H1 (cell line): ENCODE results near the gene KCNJ16. TPM values are rescaled to one million over a fixed set of nuclear protein-coding genes. Genes with fewer than 3 reads are reported as not detected.

ENCODE experiments used
- KDM1A ChIP-seq: fragments of 200-600, 300-600 bp; sonication (generic); IDR thresholded peaks from 2 replicates; pipeline ENCODE4 v1.7.1; 2016; ENCODE audit warnings: mild to moderate bottlenecking, low read length, borderline replicate concordance
- NRF1 ChIP-seq: IDR thresholded peaks from 2 replicates; pipeline ENCODE4 v1.6.1; 2011; ENCODE audit warnings: mild to moderate bottlenecking, low read depth, low read length, improper control_type of control experiment
- TAF7 ChIP-seq: optimal IDR thresholded peaks from 2 replicates; pipeline ENCODE3; 2011; ENCODE audit warnings: low read depth, mild to moderate bottlenecking, inconsistent platforms, low read length, moderate library complexity, borderline replicate concordance
- polyA plus RNA-seq, 7 experiments: library from polyadenylated mRNA; depleted of rRNA in 3 of 7; stranded (reverse) in 5 of 7; unstranded in 2 of 7; fragments of >200 nt in 5 of 7; fragments of 200-250 nt in 2 of 7; gene quantifications; 1 replicate in 5 of 7; 2 replicates in 1 of 7; 4 replicates in 1 of 7; pipeline versions ENCODE4 v1.2.1 to v1.2.3, GENCODE V29; 2011 to 2013; ENCODE audit warnings: missing spikeins in 2 of 7, mixed read lengths in 2 of 7
- total RNA-seq: library from RNA; stranded (reverse); fragmentation: NEBNext Ultra II Directional; extraction: Animal tissue kit (Norgen Biotek cat#: 25700); gene quantifications from 2 replicates; pipeline ENCODE4 v1.2.1, GENCODE V29; 2021
- TF ChIP-seq, protein P1 (sequence below): fragments of 300-600 bp; sonication (generic); IDR thresholded peaks from 2 replicates; pipeline ENCODE4 v1.7.1; 2012; ENCODE audit warnings: low read length, moderate library complexity, mild to moderate bottlenecking, inconsistent platforms; ENCODE audit not compliant: insufficient replicate concordance
- TF ChIP-seq, protein P2 (sequence below): IDR thresholded peaks from 2 replicates; pipeline ENCODE4 v1.6.1; 2012; ENCODE audit warnings: inconsistent platforms

The KCNJ16 gene
- total and polyA plus RNA-seq, 2 of the 8 experiments (the other 6 are each of a cell fraction or from before 2014, with no cell fraction given): not detected

DNA sequence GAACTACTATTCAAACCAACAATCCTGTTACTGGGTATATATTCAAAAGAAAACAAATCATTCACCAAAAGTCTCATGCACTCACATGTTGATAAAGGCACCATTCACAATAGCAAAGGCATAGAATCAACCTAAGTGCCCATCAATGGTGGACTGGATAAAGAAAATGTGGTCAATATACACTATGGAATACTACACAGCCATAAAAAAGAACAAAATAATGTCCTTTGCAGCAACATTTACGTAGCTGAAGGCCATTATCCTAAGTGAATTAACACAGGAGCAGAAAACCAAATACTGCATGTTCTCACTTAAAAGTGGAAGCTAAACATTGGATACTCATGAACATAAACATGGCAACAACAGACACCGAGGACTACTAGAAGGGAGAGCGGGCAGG lies 41.9 kb downstream of the KCNJ16 start (continued):
- TF ChIP-seq TAF7: no peak
- no peak for TF ChIP-seq KDM1A
- no peak for TF ChIP-seq NRF1
- TF ChIP-seq, protein P1, sequence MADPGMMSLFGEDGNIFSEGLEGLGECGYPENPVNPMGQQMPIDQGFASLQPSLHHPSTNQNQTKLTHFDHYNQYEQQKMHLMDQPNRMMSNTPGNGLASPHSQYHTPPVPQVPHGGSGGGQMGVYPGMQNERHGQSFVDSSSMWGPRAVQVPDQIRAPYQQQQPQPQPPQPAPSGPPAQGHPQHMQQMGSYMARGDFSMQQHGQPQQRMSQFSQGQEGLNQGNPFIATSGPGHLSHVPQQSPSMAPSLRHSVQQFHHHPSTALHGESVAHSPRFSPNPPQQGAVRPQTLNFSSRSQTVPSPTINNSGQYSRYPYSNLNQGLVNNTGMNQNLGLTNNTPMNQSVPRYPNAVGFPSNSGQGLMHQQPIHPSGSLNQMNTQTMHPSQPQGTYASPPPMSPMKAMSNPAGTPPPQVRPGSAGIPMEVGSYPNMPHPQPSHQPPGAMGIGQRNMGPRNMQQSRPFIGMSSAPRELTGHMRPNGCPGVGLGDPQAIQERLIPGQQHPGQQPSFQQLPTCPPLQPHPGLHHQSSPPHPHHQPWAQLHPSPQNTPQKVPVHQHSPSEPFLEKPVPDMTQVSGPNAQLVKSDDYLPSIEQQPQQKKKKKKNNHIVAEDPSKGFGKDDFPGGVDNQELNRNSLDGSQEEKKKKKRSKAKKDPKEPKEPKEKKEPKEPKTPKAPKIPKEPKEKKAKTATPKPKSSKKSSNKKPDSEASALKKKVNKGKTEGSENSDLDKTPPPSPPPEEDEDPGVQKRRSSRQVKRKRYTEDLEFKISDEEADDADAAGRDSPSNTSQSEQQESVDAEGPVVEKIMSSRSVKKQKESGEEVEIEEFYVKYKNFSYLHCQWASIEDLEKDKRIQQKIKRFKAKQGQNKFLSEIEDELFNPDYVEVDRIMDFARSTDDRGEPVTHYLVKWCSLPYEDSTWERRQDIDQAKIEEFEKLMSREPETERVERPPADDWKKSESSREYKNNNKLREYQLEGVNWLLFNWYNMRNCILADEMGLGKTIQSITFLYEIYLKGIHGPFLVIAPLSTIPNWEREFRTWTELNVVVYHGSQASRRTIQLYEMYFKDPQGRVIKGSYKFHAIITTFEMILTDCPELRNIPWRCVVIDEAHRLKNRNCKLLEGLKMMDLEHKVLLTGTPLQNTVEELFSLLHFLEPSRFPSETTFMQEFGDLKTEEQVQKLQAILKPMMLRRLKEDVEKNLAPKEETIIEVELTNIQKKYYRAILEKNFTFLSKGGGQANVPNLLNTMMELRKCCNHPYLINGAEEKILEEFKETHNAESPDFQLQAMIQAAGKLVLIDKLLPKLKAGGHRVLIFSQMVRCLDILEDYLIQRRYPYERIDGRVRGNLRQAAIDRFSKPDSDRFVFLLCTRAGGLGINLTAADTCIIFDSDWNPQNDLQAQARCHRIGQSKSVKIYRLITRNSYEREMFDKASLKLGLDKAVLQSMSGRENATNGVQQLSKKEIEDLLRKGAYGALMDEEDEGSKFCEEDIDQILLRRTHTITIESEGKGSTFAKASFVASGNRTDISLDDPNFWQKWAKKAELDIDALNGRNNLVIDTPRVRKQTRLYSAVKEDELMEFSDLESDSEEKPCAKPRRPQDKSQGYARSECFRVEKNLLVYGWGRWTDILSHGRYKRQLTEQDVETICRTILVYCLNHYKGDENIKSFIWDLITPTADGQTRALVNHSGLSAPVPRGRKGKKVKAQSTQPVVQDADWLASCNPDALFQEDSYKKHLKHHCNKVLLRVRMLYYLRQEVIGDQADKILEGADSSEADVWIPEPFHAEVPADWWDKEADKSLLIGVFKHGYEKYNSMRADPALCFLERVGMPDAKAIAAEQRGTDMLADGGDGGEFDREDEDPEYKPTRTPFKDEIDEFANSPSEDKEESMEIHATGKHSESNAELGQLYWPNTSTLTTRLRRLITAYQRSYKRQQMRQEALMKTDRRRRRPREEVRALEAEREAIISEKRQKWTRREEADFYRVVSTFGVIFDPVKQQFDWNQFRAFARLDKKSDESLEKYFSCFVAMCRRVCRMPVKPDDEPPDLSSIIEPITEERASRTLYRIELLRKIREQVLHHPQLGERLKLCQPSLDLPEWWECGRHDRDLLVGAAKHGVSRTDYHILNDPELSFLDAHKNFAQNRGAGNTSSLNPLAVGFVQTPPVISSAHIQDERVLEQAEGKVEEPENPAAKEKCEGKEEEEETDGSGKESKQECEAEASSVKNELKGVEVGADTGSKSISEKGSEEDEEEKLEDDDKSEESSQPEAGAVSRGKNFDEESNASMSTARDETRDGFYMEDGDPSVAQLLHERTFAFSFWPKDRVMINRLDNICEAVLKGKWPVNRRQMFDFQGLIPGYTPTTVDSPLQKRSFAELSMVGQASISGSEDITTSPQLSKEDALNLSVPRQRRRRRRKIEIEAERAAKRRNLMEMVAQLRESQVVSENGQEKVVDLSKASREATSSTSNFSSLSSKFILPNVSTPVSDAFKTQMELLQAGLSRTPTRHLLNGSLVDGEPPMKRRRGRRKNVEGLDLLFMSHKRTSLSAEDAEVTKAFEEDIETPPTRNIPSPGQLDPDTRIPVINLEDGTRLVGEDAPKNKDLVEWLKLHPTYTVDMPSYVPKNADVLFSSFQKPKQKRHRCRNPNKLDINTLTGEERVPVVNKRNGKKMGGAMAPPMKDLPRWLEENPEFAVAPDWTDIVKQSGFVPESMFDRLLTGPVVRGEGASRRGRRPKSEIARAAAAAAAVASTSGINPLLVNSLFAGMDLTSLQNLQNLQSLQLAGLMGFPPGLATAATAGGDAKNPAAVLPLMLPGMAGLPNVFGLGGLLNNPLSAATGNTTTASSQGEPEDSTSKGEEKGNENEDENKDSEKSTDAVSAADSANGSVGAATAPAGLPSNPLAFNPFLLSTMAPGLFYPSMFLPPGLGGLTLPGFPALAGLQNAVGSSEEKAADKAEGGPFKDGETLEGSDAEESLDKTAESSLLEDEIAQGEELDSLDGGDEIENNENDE: no peak
- TF ChIP-seq, protein P2, sequence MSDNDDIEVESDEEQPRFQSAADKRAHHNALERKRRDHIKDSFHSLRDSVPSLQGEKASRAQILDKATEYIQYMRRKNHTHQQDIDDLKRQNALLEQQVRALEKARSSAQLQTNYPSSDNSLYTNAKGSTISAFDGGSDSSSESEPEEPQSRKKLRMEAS: no peak
